HCT116 (cell line): ENCODE measurements around the gene ACBD5. TPM values are rescaled to one million over a fixed set of nuclear protein-coding genes. Genes with fewer than 3 reads are reported as not detected.
A peak's percentile ranks its signal among the peaks of the same experiment; 100 is the strongest.

Experiments
- ATAC-seq: fragments of 200-7000 bp; cut with Tn5 transposase; 2 replicates; pipeline ENCODE4 v1.9.1; 2020; ENCODE audit warnings: mild to moderate bottlenecking, moderate library complexity
- BruUV-seq: library from RNA; stranded (reverse); fragments of 400-500 nt; replicated peaks from 2 replicates; lab custom pipeline; 2021; lab: Mats Ljungman, UMichigan
- CTCF ChIA-PET: fragments of 300-600 bp; sonication (Branson Sonifier 250); formaldehyde crosslinking; loops from one replicate; lab custom pipeline; 2021; ENCODE audit warnings: antibody characterized with exemption; lab: Charles Lee
- POLR2A ChIA-PET: fragments of 300-600, 350-600 bp; sonication (Branson Sonifier 250); formaldehyde crosslinking; loops from one replicate; lab custom pipeline; 2021; ENCODE audit warnings: antibody characterized with exemption; lab: Charles Lee
- RAD21 ChIA-PET, 2 experiments: fragments of 300-600 bp; sonication (Branson Sonifier 250); formaldehyde crosslinking; loops; one replicate each; lab custom pipeline; 2023; ENCODE audit warnings: low total read pairs in 2 of 2; ENCODE audit not compliant: uncharacterized antibody in 2 of 2, unreplicated experiment in 2 of 2, low non-redundant PET in 1 of 2; lab: Charles Lee
- DNase-seq: peaks from one replicate; pipeline ENCODE4 v3.0.0-alpha.2; 2010; ENCODE audit warnings: low read depth, low spot score
- H2AFZ ChIP-seq: fragments of 200-600 bp; shearing (Covaris generic), sonication (generic); 2 replicates; pipeline ENCODE4 v1.6.1; 2017; ENCODE audit warnings: low read depth, mixed run types, mixed read lengths, antibody characterized with exemption, low read length; ENCODE audit not compliant: poor library complexity, severe bottlenecking
- H3K27ac ChIP-seq: 2 replicates; pipeline ENCODE4 v1.5.1; 2012; ENCODE audit warnings: low read depth, low read length
- H3K27me3 ChIP-seq: fragments of 200-600 bp; sonication (generic); 2 replicates; pipeline ENCODE4 v1.6.1; 2016; ENCODE audit warnings: mixed run types, low read length, mixed read lengths; ENCODE audit not compliant: insufficient read depth
- H3K36me3 ChIP-seq, 2 experiments: fragments of 200-500 bp in 1 of 2; fragments of 200-600 bp in 1 of 2; sonication (Bioruptor generic) in 1 of 2; sonication (generic) in 1 of 2; 2 replicates each; pipeline versions ENCODE4 v1.5.1 to v1.6.1; 2014 to 2016; ENCODE audit warnings: low read length in 2 of 2, inconsistent platforms in 1 of 2, mixed read lengths in 1 of 2, mixed run types in 1 of 2; ENCODE audit not compliant: insufficient read depth in 2 of 2, control insufficient read depth in 1 of 2
- H3K4me1 ChIP-seq, 2 experiments: fragments of 200-600 bp in 1 of 2; sonication (generic) in 1 of 2; 2 replicates each; pipeline versions ENCODE4 v1.5.1 to v1.6.1; 2012 to 2017; ENCODE audit warnings: low read length in 2 of 2, inconsistent platforms in 1 of 2, mild to moderate bottlenecking in 1 of 2, mixed read lengths in 1 of 2, mixed run types in 1 of 2, moderate library complexity in 1 of 2; ENCODE audit not compliant: insufficient read depth in 2 of 2, control insufficient read depth in 1 of 2
- H3K4me2 ChIP-seq: fragments of 200-600 bp; sonication (generic); 2 replicates; pipeline ENCODE4 v1.6.1; 2017; ENCODE audit warnings: mixed run types, low read length, mixed read lengths
- H3K4me3 ChIP-seq, 2 experiments: fragments of 200-600 bp in 1 of 2; sonication (generic) in 1 of 2; replicated peaks in 1 of 2; 2 replicates each; pipeline ENCODE4 v1.5.1; 2011 to 2016; ENCODE audit warnings: low read length in 2 of 2, control low read depth in 1 of 2, low read depth in 1 of 2, mild to moderate bottlenecking in 1 of 2, mixed read lengths in 1 of 2, mixed run types in 1 of 2
- H3K79me2 ChIP-seq: fragments of 200-600 bp; sonication (generic); 2 replicates; pipeline ENCODE4 v1.6.1; 2017; ENCODE audit warnings: mild to moderate bottlenecking, mixed run types, low read length, moderate library complexity, mixed read lengths; ENCODE audit not compliant: insufficient read depth
- H3K9ac ChIP-seq: fragments of 200-600 bp; sonication (generic); 2 replicates; pipeline ENCODE4 v1.6.1; 2016; ENCODE audit warnings: low read length, mixed read lengths
- H3K9me2 ChIP-seq: fragments of 200-600 bp; sonication (generic), shearing (Covaris generic); 2 replicates; pipeline ENCODE4 v1.6.1; 2017; ENCODE audit warnings: mixed run types, mild to moderate bottlenecking, moderate library complexity; ENCODE audit not compliant: insufficient read depth
- H3K9me3 ChIP-seq, 2 experiments: fragments of 200-500 bp in 1 of 2; fragments of 200-600 bp in 1 of 2; sonication (Bioruptor generic) in 1 of 2; sonication (generic) in 1 of 2; 2 replicates each; pipeline ENCODE4 v1.6.1; 2014 to 2017; ENCODE audit warnings: low read length in 2 of 2, mixed read lengths in 2 of 2, inconsistent platforms in 1 of 2, low read depth in 1 of 2, mild to moderate bottlenecking in 1 of 2, mixed run types in 1 of 2, moderate library complexity in 1 of 2; ENCODE audit not compliant: control insufficient read depth in 1 of 2, insufficient read depth in 1 of 2
- H4K20me1 ChIP-seq: fragments of 200-600 bp; sonication (generic), shearing (Covaris generic); 2 replicates; pipeline ENCODE4 v1.6.1; 2017; ENCODE audit warnings: mixed run types, mild to moderate bottlenecking, moderate library complexity; ENCODE audit not compliant: insufficient read depth
- CBX3 ChIP-seq: IDR thresholded peaks from 2 replicates; pipeline ENCODE4 v1.6.1; 2012; ENCODE audit warnings: low read depth
- EGR1 ChIP-seq: IDR thresholded peaks from 2 replicates; pipeline ENCODE4 v1.6.1; 2012; ENCODE audit warnings: low read depth
- EZH2 ChIP-seq: fragments of 200-600 bp; sonication (generic); IDR thresholded peaks from 2 replicates; pipeline ENCODE4 v1.6.1; 2017; ENCODE audit warnings: antibody characterized with exemption, mixed run types
- EZH2phosphoT487 ChIP-seq: fragments of 200-600 bp; IDR thresholded peaks from 2 replicates; pipeline ENCODE4 v1.6.1; 2018; ENCODE audit warnings: antibody characterized with exemption, borderline replicate concordance
- FOSL1 ChIP-seq: IDR thresholded peaks from 2 replicates; pipeline ENCODE4 v1.6.1; 2012; ENCODE audit warnings: low read depth
- POLR2A ChIP-seq: IDR thresholded peaks from 2 replicates; pipeline ENCODE4 v1.7.0; 2011; ENCODE audit warnings: borderline replicate concordance; ENCODE audit not compliant: insufficient read depth, insufficient read length; ENCODE audit errors: extremely low read depth
- POLR2AphosphoS5 ChIP-seq: IDR thresholded peaks from 2 replicates; pipeline ENCODE4 v1.6.1; 2011; ENCODE audit warnings: mild to moderate bottlenecking, low read depth, low read length, moderate library complexity
- RAD21 ChIP-seq: IDR thresholded peaks from 2 replicates; pipeline ENCODE4 v1.6.1; 2012; ENCODE audit warnings: low read depth, mild to moderate bottlenecking
- SP1 ChIP-seq: IDR thresholded peaks from 2 replicates; pipeline ENCODE4 v1.6.1; 2012; ENCODE audit warnings: low read depth
- SRF ChIP-seq: IDR thresholded peaks from 2 replicates; pipeline ENCODE4 v1.6.1; 2012; ENCODE audit warnings: low read depth
- TCF7L2 ChIP-seq: IDR thresholded peaks from 2 replicates; pipeline ENCODE4 v1.7.0; 2011; ENCODE audit warnings: borderline replicate concordance, inconsistent platforms; ENCODE audit not compliant: insufficient read depth, insufficient read length; ENCODE audit errors: extremely low read depth
- YY1 ChIP-seq: IDR thresholded peaks from 2 replicates; pipeline ENCODE4 v1.6.1; 2011; ENCODE audit warnings: low read length, low read depth, moderate library complexity, mild to moderate bottlenecking; ENCODE audit not compliant: insufficient replicate concordance; ENCODE audit errors: extremely low read depth
- ZFX ChIP-seq: fragments of 450-650 bp; IDR thresholded peaks from 2 replicates; pipeline ENCODE4 v1.6.1; 2017
- ZNF274 ChIP-seq: fragments of 200-500 bp; sonication (Bioruptor generic); IDR thresholded peaks from 2 replicates; pipeline ENCODE4 v1.6.1; 2014; ENCODE audit warnings: mild to moderate bottlenecking, low read depth, low read length, inconsistent platforms
- intact Hi-C: fragments of 100-400 bp; cut with micrococcal nuclease; formaldehyde crosslinking; loops from 2 replicates; pipeline ENCODE4 v1.10.0; 2022
- total RNA-seq: library from RNA; stranded (reverse); gene quantifications from one replicate; pipeline ENCODE4 v1.2.1, GENCODE V29; 2021; ENCODE audit not compliant: unreplicated experiment
- TF ChIP-seq, protein P1 (sequence below): IDR thresholded peaks from 2 replicates; pipeline ENCODE4 v1.6.1; 2012
- TF ChIP-seq, protein P2 (sequence below): IDR thresholded peaks from 2 replicates; pipeline ENCODE4 v1.6.1; 2011; ENCODE audit warnings: mild to moderate bottlenecking, low read length, moderate library complexity; ENCODE audit not compliant: insufficient replicate concordance; ENCODE audit errors: extremely low read depth

ACBD5 gene
- total RNA-seq, 1 experiment from 2014 or later = 19.5 TPM

DNA sequence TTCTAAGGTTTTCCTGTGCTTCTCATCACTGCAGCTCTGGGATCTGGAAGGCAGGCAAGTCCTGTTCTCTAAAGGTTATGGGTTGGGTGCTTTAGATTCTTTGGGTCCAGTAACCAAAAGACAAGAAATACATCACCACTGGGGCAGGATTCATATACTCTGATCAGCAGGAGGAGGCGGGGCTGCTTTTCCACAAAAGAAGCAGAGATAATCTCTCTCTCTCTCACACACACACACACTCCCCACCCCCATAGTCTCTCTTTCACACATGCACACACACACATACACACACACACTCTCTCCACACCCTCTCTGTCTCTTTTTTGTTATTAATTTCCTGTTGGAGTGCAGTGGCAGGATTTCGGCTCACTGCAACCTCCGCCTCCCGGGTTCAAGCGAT, 13.0 kb upstream of the ACBD5 start:
- Histone ChIP-seq H3K4me2 (peak overlapping the region; percentile 71; the same call in 1 of the 2 replicates), H3K9me2 (no peaks in the 10 kb centered on the region), H3K9me3 (no peaks in the 10 kb centered on the region), H4K20me1 (no peaks in the 10 kb centered on the region), H3K27me3 (no peaks in the 10 kb centered on the region), H3K4me1 (peaks cover 0 to 4% of the 10 kb centered on the region in 2 experiments; a peak in 1 of 4 replicates), H3K9ac (no peak overlapping the region), H2AFZ (no peak overlapping the region), H3K79me2 (no peaks in the 10 kb centered on the region), H3K36me3 (no peaks in the 10 kb centered on the region), H3K4me3 (no peak overlapping the region), H3K27ac (no peak overlapping the region)
- no TSS peak for BruUV-seq
- intact Hi-C loops = no loop called here
- ChIA-PET CTCF (no interaction called here), RAD21 (no interaction called here), POLR2A (interaction anchor here (1.5 kb wide), 1 partner anchor 11 kb away, joined by 7 read pairs; no protein-coding TSS in a partner anchor)
- no peak for ATAC-seq
- TF ChIP-seq, protein P1, sequence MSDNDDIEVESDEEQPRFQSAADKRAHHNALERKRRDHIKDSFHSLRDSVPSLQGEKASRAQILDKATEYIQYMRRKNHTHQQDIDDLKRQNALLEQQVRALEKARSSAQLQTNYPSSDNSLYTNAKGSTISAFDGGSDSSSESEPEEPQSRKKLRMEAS = no peak
- TF ChIP-seq, protein P2, sequence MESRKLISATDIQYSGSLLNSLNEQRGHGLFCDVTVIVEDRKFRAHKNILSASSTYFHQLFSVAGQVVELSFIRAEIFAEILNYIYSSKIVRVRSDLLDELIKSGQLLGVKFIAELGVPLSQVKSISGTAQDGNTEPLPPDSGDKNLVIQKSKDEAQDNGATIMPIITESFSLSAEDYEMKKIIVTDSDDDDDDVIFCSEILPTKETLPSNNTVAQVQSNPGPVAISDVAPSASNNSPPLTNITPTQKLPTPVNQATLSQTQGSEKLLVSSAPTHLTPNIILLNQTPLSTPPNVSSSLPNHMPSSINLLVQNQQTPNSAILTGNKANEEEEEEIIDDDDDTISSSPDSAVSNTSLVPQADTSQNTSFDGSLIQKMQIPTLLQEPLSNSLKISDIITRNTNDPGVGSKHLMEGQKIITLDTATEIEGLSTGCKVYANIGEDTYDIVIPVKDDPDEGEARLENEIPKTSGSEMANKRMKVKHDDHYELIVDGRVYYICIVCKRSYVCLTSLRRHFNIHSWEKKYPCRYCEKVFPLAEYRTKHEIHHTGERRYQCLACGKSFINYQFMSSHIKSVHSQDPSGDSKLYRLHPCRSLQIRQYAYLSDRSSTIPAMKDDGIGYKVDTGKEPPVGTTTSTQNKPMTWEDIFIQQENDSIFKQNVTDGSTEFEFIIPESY = no peak
- TF ChIP-seq RAD21 (no peak), FOSL1 (no peak), CBX3 (no peak), ZNF274 (no peak), SRF (no peak), ZFX (no peak), EGR1 (no peak), EZH2phosphoT487 (no peak), YY1 (no peak), POLR2A (no peak), TCF7L2 (no peak), SP1 (no peak), POLR2AphosphoS5 (no peak), EZH2 (no peak)
- DNase-seq = no peak
